ENCODE measurements around the gene ATOSA.

ATOSA gene

GRCh38 chr15:52695154-52695553 is 16.0 kb upstream of the ATOSA start:
- no peak for DNase-seq (ENCODE audit: low read depth, low spot score)
- H3K4me3 ChIP-seq (ENCODE audit: low read depth, low read length) = no peak overlapping the region
- in situ Hi-C loops (cut with HindIII; ENCODE audit: low sequenced_read_pairs) = no loop called here
- no peak for TF ChIP-seq CTCF (IDR thresholded peaks at IDR 0.05; ENCODE audit: low read depth, low read length)

GRCh38 chr15:52689562-52689961 is 10.4 kb upstream of the ATOSA start:
- in situ Hi-C loops (cut with HindIII; ENCODE audit: low sequenced_read_pairs) = no loop called here
- TF ChIP-seq CTCF (IDR thresholded peaks at IDR 0.05; ENCODE audit: low read depth, low read length) = no peak
- no peak for DNase-seq (ENCODE audit: low read depth, low spot score)
- H3K4me3 ChIP-seq (ENCODE audit: low read depth, low read length) = no peak overlapping the region

- in situ Hi-C loops (cut with HindIII; ENCODE audit: low sequenced_read_pairs) = no loop called here
- no peak for TF ChIP-seq CTCF (IDR thresholded peaks at IDR 0.05; ENCODE audit: low read depth, low read length)
- DNase-seq (ENCODE audit: low read depth, low spot score) = no peak
- no peak overlapping the region for H3K4me3 ChIP-seq (ENCODE audit: low read depth, low read length)
Observed at GRCh38 chr15:52683580-52683979, 4.4 kb upstream of the ATOSA start.

GRCh38 chr15:52682781-52683180 is 3.6 kb upstream of the ATOSA start:
- H3K4me3 ChIP-seq (ENCODE audit: low read depth, low read length) = no peak overlapping the region
- no peak for TF ChIP-seq CTCF (IDR thresholded peaks at IDR 0.05; ENCODE audit: low read depth, low read length)
- no peak for DNase-seq (ENCODE audit: low read depth, low spot score)
- in situ Hi-C loops (cut with HindIII; ENCODE audit: low sequenced_read_pairs) = no loop called here

- in situ Hi-C loops (cut with HindIII; ENCODE audit: low sequenced_read_pairs) = no loop called here
- TF ChIP-seq CTCF (IDR thresholded peaks at IDR 0.05; ENCODE audit: low read depth, low read length) = no peak
- H3K4me3 ChIP-seq (ENCODE audit: low read depth, low read length) = no peak overlapping the region
- DNase-seq (ENCODE audit: low read depth, low spot score) = no peak
Observed at GRCh38 chr15:52682200-52682599, 3.0 kb upstream of the ATOSA start.

GRCh38 chr15:52681441-52681840 is 2.3 kb upstream of the ATOSA start:
- DNase-seq (ENCODE audit: low read depth, low spot score) = no peak
- H3K4me3 ChIP-seq (ENCODE audit: low read depth, low read length) = no peak overlapping the region
- in situ Hi-C loops (cut with HindIII; ENCODE audit: low sequenced_read_pairs) = no loop called here
- no peak for TF ChIP-seq CTCF (IDR thresholded peaks at IDR 0.05; ENCODE audit: low read depth, low read length)

- in situ Hi-C loops (cut with HindIII; ENCODE audit: low sequenced_read_pairs) = no loop called here
- TF ChIP-seq CTCF (IDR thresholded peaks at IDR 0.05; ENCODE audit: low read depth, low read length) = no peak
- H3K4me3 ChIP-seq (ENCODE audit: low read depth, low read length) = no peak overlapping the region
- no peak for DNase-seq (ENCODE audit: low read depth, low spot score)
Observed at GRCh38 chr15:52680761-52681160, 1.6 kb upstream of the ATOSA start.
